CD4-positive, alpha-beta T cell treated with Interleukin-1 beta for 1 hour (primary cell): ENCODE results near the gene MGAT3.
"Not testable (repeated sequence)": the region's sequence is repeated elsewhere in the genome, so short reads cannot be mapped to it uniquely, and the experiment has no call there.

Experiments used
- DNase-seq, 2 donors: peaks; one replicate each; pipeline ENCODE4 v3.0.0-alpha.2; 2020 to 2022

The MGAT3 gene

GRCh38 chr22:39494471-39495120 is 37.8 kb downstream of the MGAT3 start:
- peak in 1 of 2 donors; percentile 37 for DNase-seq

GRCh38 chr22:39496131-39496838 is 39.5 kb downstream of the MGAT3 start:
- peak; percentile 53 to 56 for DNase-seq

- DNase-seq: no peak
Observed at GRCh38 chr22:39497429-39497828, 40.6 kb downstream of the MGAT3 start.

GRCh38 chr22:39498368-39498767 is 41.6 kb downstream of the MGAT3 start:
- DNase-seq: no peak

- DNase-seq: no peak
Observed at GRCh38 chr22:39498802-39499201, 42.0 kb downstream of the MGAT3 start.

- DNase-seq: no peak
Observed at GRCh38 chr22:39500101-39500500, 43.3 kb downstream of the MGAT3 start.

- DNase-seq: no peak
Observed at GRCh38 chr22:39501644-39502108, 44.9 kb downstream of the MGAT3 start.

GRCh38 chr22:39502109-39502788 is 45.4 kb downstream of the MGAT3 start, which contains the start of gene MIEF1:
TSS of gene MIEF1 (plus strand) at chr22:39502290. CDS start at chr22:39511295, 9,005 bp downstream.
- DNase-seq: peak; percentile 91 to 94

- no peak for DNase-seq
Observed at GRCh38 chr22:39502789-39503409, 46.1 kb downstream of the MGAT3 start.

GRCh38 chr22:39503630-39504029 is 46.8 kb downstream of the MGAT3 start:
- DNase-seq: no peak

GRCh38 chr22:39504071-39504470 is 47.3 kb downstream of the MGAT3 start:
- no peak for DNase-seq

GRCh38 chr22:39507021-39507420 is 50.2 kb downstream of the MGAT3 start:
- not testable (repeated sequence) for DNase-seq

- no peak for DNase-seq
Observed at GRCh38 chr22:39508393-39508792, 51.6 kb downstream of the MGAT3 start.

- no peak for DNase-seq
Observed at GRCh38 chr22:39510529-39511149, 53.8 kb downstream of the MGAT3 start.

GRCh38 chr22:39511226-39511625 is 54.4 kb downstream of the MGAT3 start:
- no peak for DNase-seq

- no peak for DNase-seq
Observed at GRCh38 chr22:39512026-39512425, 55.2 kb downstream of the MGAT3 start.

GRCh38 chr22:39513791-39514190 is 57.0 kb downstream of the MGAT3 start:
- DNase-seq: no peak

- peak; percentile 33 to 55 for DNase-seq
Observed at GRCh38 chr22:39514373-39514973, 57.7 kb downstream of the MGAT3 start.

GRCh38 chr22:39515266-39516050 is 58.6 kb downstream of the MGAT3 start:
- DNase-seq: no peak

GRCh38 chr22:39517470-39517869 is 60.7 kb downstream of the MGAT3 start:
- no peak for DNase-seq

- no peak for DNase-seq
Observed at GRCh38 chr22:39518144-39518786, 61.5 kb downstream of the MGAT3 start.
